Stomach (tissue), 9 donors: ENCODE data around the gene THTPA. TPM values are rescaled to one million over a fixed set of nuclear protein-coding genes. Genes with fewer than 3 reads are reported as not detected.

Experiments
- DNase-seq, 2 donors: peaks; one replicate each; pipeline versions ENCODE4 v3.0.0 to v3.0.0-alpha.2; 2013 to 2019
- H3K27ac ChIP-seq, 5 donors: fragments of 200-600 bp in 4 of 5; sonication (generic) in 4 of 5; one replicate each; pipeline ENCODE4 v1.5.1; 2013 to 2019; ENCODE audit warnings: mild to moderate bottlenecking in 1 of 5, moderate library complexity in 1 of 5
- H3K27me3 ChIP-seq, 3 donors: fragments of 200-600 bp; sonication (generic); one replicate each; pipeline ENCODE4 v1.5.1; 2017 to 2019; ENCODE audit warnings: mixed run types in 1 of 3
- H3K36me3 ChIP-seq, 4 donors: fragments of 200-600 bp; sonication (generic); 1 replicate in 3 of 4; 2 replicates in 1 of 4; pipeline ENCODE4 v1.5.1; 2016 to 2019
- H3K4me1 ChIP-seq, 4 donors: fragments of 200-600 bp; sonication (generic); one replicate each; pipeline ENCODE4 v1.5.1; 2016 to 2019
- H3K4me3 ChIP-seq, 4 donors: fragments of 200-600 bp; sonication (generic) in 3 of 4; one replicate each; pipeline ENCODE4 v1.5.1; 2016 to 2019; ENCODE audit warnings: mild to moderate bottlenecking in 1 of 4
- H3K9me3 ChIP-seq, 4 donors: fragments of 200-600 bp; sonication (generic); one replicate each; pipeline ENCODE4 v1.5.1; 2016 to 2019
- CTCF ChIP-seq, 7 experiments: fragments of 450-650 bp in 4 of 7; fragments of 200-600 bp in 3 of 7; sonication (generic) in 3 of 7; IDR thresholded peaks; one replicate each; pipeline ENCODE4 v1.5.1; 2016 to 2019; ENCODE audit warnings: antibody characterized with exemption in 7 of 7, control low read depth in 2 of 7, mild to moderate bottlenecking in 1 of 7
- EP300 ChIP-seq: sonication (generic); formaldehyde crosslinking; IDR thresholded peaks from one replicate; pipeline ENCODE4 v1.6.1; 2017; ENCODE audit warnings: antibody characterized with exemption
- POLR2A ChIP-seq, 4 donors: fragments of 450-650 bp; IDR thresholded peaks; one replicate each; pipeline ENCODE4 v1.6.1; 2016; ENCODE audit warnings: antibody characterized with exemption in 4 of 4, control low read depth in 2 of 4, mild to moderate bottlenecking in 1 of 4, moderate library complexity in 1 of 4
- POLR2AphosphoS5 ChIP-seq, 3 donors: sonication (generic); formaldehyde crosslinking; IDR thresholded peaks; one replicate each; pipeline ENCODE4 v1.6.1; 2016; ENCODE audit warnings: antibody characterized with exemption in 3 of 3
- WGBS, 5 donors: extraction: QIAGEN DNeasy Blood & Tissue Kit in 3 of 5; methylation state at CpG; one replicate each; pipeline versions ENCODE4 v1.1.5 to v1.1.7; 2013 to 2018; 5-methylcytosine and 5-hydroxymethylcytosine counted together
- intact Hi-C: fragments of 100-400 bp; cut with DNase I; formaldehyde crosslinking; loops from one replicate; pipeline ENCODE4 v1.15.1; 2023; ENCODE audit warnings: low total_unique reads
- polyA plus RNA-seq, 3 donors: library from polyadenylated mRNA; stranded (reverse); fragments of 200-250 nt; gene quantifications; one replicate each; pipeline ENCODE4 v1.2.3, GENCODE V29; 2013
- total RNA-seq, 5 donors: library from RNA; depleted of rRNA; stranded (reverse); fragments of >200 nt; gene quantifications; one replicate each; pipeline versions ENCODE4 v1.1.0 to v1.2.3, GENCODE V29; 2014 to 2016
- donor health status: healthy with polysubstance abuse.
- donor health status: Bipolar disorder and iron deficiency.
- donor health status: healthy.

The THTPA gene
- total and polyA plus RNA-seq, 8 donors: 8.5 to 170 (median 16.3) TPM

DNA sequence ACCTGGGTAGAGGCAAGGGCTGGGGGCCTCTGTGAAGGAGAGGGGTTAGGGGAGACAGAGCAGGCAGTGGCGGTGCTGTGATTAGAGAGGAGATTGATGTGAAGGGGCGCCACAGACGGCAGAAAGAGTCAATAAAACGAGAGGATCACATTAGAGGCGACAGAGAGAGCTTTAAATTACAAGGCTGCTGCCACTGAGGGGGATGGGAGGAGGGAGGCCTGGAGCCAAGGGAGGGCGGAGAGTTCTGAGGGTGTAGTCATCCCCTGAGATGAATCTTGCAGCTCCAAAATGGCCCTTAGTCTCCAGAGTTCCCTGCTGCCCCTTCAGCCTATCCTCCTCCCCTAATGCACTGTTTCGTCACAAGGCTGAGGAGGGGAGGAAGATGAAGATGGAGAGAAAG is 17.3 kb upstream of the THTPA start:
- WGBS, 5 donors: 44 to 55% (median 49%) methylated on average over 7 of the region's 7 CpGs
- intact Hi-C loops: no loop called here
- peaks cover 0 to 10% (median 0%) of the 10 kb centered on the region in 4 donors for H3K4me1 ChIP-seq
- peaks cover 0 to 11% (median 5%) of the 10 kb centered on the region in 4 donors for H3K36me3 ChIP-seq
- no peak overlapping the region for H3K4me3 ChIP-seq
- TF ChIP-seq CTCF (IDR thresholded peaks at IDR 0.05) (no peak), EP300 (no peak), POLR2A (IDR thresholded peaks at IDR 0.05) (no peak), POLR2AphosphoS5 (IDR thresholded peaks at IDR 0.05) (no peak)
- H3K27me3 ChIP-seq: no peaks in the 10 kb centered on the region
- DNase-seq: peak in 1 of 2 donors; percentile 65
- H3K9me3 ChIP-seq: no peaks in the 10 kb centered on the region
- no peak overlapping the region for H3K27ac ChIP-seq

GRCh38 chr14:23539248-23540140 is 16.6 kb upstream of the THTPA start:
- Histone ChIP-seq H3K27me3 (no peaks in the 10 kb centered on the region), H3K4me3 (no peak overlapping the region), H3K27ac (no peak overlapping the region), H3K9me3 (no peaks in the 10 kb centered on the region), H3K4me1 (peaks cover 0 to 10% (median 2%) of the 10 kb centered on the region in 4 donors), H3K36me3 (peaks cover 0 to 5% (median 3%) of the 10 kb centered on the region in 4 donors)
- intact Hi-C loops: no loop called here
- no peak for TF ChIP-seq EP300
- TF ChIP-seq POLR2AphosphoS5 (IDR thresholded peaks at IDR 0.05): no peak
- no peak for TF ChIP-seq POLR2A (IDR thresholded peaks at IDR 0.05)
- peak in 5 of 7 experiments; percentile 49 to 74 (median 70) for TF ChIP-seq CTCF (IDR thresholded peaks at IDR 0.05)
- WGBS, 5 donors: 33 to 43% (median 36%) methylated on average over 10 of the region's 10 CpGs
- peak in 1 of 2 donors; percentile 80 for DNase-seq

DNA sequence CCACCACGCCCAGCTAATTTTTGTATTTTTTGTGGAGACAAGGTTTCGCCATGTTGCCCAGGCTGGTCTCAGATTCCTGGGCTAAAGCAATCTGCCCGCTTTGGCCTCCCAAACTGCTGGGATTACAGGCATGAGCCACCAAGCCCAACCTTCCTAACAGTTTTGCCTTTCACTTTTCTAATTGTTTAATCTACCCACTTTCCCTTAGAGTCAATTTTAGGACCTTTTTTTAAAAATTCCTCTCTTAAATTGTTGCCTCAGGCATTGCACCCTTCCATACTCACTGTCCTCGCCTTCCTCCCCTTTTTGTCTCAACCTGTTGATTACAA is 16.0 kb upstream of the THTPA start:
- no peaks in the 10 kb centered on the region for H3K9me3 ChIP-seq
- no peaks in the 10 kb centered on the region for H3K36me3 ChIP-seq
- intact Hi-C loops: no loop called here
- TF ChIP-seq POLR2A (IDR thresholded peaks at IDR 0.05): no peak
- TF ChIP-seq CTCF (IDR thresholded peaks at IDR 0.05): no peak
- no peak for TF ChIP-seq POLR2AphosphoS5 (IDR thresholded peaks at IDR 0.05)
- no peak for TF ChIP-seq EP300
- H3K27ac ChIP-seq: no peak overlapping the region
- no peaks in the 10 kb centered on the region for H3K27me3 ChIP-seq
- peaks cover 0 to 15% (median 5%) of the 10 kb centered on the region in 4 donors for H3K4me1 ChIP-seq
- no peak for DNase-seq
- WGBS, 5 donors: 86 to 93% (median 88%) methylated on average over 4 of the region's 4 CpGs
- H3K4me3 ChIP-seq: no peak overlapping the region

DNA sequence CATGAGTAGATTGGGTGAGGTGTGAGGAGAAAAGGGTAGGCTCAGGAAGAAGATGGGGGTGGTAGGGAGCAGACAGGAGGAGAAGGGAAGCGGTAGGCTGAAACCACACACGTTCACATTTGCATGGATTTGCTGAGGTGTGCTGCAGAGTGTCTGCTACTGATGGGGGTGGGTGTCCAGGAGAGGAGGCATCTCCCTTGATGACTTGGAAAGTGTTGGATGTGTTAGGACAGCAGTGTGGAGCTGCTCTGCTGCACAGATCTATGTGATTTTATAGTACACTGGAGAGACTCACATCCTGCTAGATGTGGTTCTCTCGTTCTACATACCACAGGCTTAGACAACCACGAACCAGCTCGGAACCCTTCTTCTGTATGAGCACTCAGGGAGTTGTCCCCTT is 13.8 kb upstream of the THTPA start:
- Histone ChIP-seq H3K4me1 (peaks cover 0 to 15% (median 5%) of the 10 kb centered on the region in 4 donors), H3K9me3 (no peaks in the 10 kb centered on the region), H3K27ac (no peak overlapping the region), H3K4me3 (no peak overlapping the region), H3K36me3 (no peaks in the 10 kb centered on the region), H3K27me3 (no peaks in the 10 kb centered on the region)
- TF ChIP-seq POLR2AphosphoS5 (IDR thresholded peaks at IDR 0.05) (no peak), EP300 (no peak), CTCF (IDR thresholded peaks at IDR 0.05) (no peak), POLR2A (IDR thresholded peaks at IDR 0.05) (no peak)
- 74 to 89% (median 80%) methylated on average over 5 of the region's 5 CpGs for WGBS, 5 donors
- intact Hi-C loops: no loop called here
- DNase-seq: no peak
